NCI-H1436 treated with DMSO at 0.1 percent for 48 hours (cell line): ENCODE data around the gene GALNT13.

Experiments
- DNase-seq: peaks from one replicate; lab custom pipeline; 2025; lab: John Stamatoyannopoulos, UW

GALNT13 gene

DNA sequence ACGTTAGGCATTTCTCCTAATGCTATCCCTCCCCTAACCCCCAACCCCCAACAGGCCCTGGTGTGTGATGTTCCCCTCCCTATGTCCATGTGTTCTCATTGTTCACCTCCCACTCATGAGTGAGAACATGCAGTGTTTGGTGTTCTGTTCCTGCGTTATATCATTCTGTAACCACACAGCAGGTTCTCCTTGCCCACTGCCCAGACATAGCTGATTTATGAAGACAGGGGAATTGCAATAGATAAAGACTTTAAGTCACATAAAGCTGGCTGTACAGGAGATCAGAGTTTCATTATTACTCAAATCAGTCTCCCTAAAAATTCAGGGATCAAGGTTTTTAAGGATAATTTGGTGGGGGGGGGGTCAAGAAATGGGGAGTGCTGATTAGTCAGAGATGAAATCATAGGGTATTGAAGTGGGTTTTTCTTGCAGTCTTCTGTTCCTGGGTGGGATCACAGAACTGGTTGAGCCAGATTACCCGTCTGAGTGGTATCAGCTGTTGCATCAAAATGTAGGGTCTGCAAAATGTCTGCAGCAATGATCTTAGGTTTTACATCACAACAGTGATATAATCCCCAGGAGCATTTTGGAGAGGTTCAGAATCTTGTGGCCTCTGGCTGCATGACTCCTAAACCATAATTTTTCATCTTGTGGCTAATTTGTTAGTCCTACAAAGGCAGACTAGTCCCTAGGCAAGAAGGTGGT lies 434.7 kb downstream of the GALNT13 start:
- no peak for DNase-seq

DNA sequence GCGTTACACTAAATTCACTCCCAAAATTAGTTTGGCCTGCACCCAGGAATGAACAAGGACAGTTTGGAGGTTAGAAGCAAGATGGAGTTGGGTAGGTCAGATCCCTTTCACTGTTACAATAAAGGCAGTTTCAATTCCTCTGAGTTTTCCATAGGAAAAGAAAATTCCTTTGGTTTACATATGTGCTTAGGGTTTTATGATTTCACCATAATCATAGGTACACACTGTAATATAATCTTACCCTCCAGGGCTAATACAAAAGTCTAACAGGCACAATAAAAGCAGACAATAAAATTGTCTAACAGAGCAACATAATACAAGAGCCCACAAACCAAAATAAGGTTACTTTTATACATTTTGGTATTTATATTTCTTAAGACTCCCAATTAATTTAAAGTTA lies 435.3 kb downstream of the GALNT13 start:
- no peak for DNase-seq

DNA sequence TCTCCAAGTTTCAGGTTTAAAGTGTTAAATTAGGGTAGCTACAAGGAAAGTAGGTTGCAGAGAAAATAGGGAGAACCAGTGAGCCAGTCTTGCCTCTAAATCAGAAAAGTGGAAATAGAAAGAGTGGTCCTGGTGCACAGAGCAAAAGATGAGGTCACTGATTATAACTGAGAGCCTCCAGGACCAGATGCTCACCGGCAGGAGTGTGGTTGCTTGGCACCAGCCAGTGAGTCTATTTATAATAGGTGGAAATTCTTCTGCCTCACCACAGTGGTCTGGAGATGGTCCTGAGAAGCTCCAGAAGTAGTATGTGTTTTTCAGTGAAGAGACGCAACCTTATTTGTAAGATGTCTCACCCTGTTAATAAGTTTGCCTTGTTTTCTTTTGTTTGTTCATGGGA lies 452.9 kb downstream of the GALNT13 start:
- no peak for DNase-seq

DNA sequence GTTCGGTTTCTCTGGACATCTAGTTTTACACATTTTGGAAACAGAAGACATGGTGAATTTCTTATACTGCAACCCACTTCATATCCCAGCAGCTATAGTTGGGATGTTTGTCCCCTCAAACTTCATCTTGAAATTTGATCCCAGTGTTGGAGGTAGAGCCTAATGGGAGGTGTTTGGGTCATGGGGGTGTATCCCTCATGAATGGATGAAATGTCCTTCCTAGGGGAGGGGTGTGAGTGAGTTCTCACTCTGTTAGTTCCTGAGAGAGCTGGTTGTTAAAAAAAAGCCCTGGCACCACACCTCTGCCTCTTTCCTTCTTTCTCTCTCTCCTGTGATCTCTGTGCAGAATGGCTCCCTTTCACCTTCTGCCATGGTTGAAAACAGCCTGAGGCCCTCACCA lies 457.8 kb downstream of the GALNT13 start:
- DNase-seq = no peak

DNA sequence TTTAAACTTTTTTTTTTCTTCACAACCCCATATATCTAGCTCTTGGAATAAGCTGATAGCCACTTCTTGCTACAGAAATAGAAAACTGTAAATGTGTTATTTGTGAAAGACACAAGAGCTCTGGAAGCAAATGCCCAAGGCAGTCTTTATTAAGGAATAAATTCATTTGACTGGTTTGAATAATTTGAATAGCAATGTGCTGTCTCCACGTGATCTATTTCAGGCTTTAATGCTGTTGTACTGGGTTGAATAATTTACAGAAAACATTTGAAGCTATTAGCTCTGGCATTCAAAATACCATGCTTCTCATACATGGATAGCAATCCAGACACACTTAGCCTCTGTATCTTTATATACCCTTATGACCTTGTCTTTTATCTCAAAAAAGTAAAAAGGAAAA lies 460.1 kb downstream of the GALNT13 start:
- no peak for DNase-seq

DNA sequence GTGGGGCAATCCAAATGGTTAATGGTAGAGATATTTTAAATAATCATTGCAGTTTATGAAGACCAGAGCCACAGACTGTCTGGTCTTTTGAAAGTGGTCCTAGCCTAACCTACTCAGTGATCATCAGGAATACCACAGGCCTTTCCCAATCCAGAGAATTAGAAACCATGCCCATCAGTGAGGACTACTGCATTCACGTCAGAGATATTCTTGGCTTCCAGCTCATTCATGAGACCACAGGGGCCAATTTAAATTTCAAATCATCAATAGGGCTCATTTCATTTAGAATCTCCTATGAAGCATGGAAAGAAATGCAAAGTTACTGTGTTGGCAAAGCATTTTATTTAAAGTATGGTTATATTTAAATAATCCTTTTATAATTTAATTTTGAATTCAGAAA lies 464.5 kb downstream of the GALNT13 start:
- no peak for DNase-seq

DNA sequence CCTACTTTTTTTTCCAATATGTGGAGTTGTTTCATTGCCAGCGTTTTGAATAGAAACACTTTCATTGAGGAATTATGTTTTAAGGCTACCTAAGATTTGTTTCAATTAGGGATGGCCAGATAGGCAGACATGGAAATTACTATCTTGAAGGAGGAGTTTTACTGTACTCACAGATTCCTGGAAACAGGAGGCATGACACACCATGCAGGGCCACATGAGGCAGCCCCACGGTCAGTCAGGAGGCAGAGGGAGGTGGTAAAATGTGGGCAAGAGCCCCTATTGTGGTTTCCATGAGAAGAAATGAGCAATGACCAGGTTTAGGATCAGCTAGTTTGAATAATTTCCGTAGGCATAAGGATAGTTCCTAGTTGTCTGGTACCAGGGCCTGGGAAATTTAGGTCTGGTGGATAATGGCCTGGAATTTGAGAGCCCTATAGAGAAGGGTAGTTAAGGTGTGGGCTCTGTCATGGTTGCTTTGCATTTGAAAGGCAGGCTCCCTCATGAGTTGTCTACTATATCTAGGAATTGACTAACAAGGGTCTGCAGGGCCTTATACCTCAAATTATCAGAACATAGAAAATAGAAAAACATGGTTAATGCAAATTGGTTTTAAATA lies 466.7 kb downstream of the GALNT13 start:
- DNase-seq = no peak

DNA sequence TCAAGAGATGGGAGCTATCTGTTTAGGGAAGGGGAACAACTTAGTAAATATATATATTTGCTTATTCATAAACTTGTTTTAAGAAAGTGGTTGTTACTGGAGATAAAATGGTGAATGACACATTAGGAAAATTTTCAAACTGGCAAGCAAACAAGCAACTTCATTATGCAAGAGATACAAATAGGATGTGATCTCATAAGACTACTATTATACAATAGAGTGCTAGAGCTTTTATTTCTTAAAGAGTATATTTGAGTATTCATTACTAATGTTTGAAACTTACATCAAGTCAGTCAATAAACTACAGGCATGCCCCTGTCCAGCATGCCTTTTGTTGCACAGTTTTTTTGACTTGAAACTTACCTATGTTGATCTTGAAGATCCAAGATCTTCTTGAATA lies 471.6 kb downstream of the GALNT13 start:
- no peak for DNase-seq

DNA sequence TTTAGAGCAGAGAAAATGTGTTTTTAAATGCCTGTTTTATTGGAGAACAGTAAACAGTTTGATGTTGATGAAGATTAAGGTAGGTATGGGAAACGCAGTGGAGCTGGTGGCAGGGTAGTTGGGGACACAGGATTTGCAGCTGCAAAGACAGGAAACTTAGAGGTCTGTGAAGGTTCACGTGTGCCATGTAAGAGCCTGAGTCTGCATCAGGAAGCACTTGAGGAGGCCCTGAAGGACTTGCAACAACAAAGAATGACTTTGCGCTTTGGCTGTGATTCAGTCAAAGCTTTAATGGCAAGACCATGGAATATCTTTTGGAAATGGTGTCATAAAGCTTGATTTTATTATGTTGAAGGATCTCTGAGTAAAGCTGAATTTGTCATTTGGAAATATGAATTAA lies 479.2 kb downstream of the GALNT13 start:
- DNase-seq = no peak

DNA sequence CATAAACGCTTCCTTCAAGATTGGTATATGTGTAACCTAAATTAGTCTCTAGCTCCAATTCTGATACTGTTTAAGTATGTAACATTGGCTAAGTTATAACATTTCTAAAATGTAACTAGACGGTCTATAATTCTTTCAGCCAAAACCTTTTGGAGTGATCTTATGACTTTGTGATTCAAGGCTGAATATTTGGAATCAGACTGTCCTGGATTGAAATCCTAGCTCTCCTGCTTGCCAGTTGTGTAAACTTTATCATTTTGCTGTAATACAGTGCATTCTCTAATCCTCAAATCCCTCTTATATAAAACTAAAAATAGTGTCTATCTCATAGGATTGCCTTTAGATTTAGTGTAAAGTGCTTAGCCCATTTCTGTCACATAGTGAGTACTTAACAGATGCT lies 489.6 kb downstream of the GALNT13 start:
- no peak for DNase-seq

DNA sequence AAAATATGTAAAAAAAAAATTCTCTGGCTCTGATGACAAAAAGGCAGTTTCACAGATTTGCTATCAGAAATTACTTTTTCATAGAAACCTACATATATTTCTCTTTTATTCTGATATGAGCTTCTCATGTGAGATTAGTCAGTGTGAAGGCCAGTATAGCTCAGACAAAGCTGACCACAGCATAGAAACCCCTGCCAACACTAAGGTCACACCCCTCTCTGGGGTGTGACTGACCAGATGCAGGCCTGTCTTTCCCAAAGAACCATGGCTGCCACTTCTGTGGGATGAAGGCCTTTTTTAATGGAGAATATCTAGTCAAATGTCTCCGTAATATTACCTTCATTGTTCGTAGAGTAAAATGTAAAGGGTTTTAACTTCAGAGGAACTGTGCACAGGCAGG lies 496.4 kb downstream of the GALNT13 start:
- DNase-seq = no peak

DNA sequence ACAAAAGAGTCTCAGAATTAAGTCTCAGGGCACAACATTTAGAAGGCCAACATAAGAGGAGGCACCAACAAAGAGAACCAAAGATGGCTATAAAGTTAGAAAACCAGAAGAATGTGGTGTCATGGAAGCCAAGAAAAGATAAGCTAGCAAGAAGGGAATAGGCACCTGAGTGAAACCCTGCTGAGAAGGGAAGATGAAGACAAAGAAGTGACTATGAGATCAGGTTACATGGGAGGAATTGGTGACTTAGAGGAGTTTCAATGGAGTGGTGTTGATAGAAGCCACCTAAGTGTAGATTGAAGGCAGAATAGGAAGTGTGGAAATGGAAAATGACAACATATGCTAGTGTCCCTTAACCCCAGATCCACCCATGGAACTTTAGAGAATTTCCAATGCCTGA lies 499.2 kb downstream of the GALNT13 start:
- no peak for DNase-seq

DNA sequence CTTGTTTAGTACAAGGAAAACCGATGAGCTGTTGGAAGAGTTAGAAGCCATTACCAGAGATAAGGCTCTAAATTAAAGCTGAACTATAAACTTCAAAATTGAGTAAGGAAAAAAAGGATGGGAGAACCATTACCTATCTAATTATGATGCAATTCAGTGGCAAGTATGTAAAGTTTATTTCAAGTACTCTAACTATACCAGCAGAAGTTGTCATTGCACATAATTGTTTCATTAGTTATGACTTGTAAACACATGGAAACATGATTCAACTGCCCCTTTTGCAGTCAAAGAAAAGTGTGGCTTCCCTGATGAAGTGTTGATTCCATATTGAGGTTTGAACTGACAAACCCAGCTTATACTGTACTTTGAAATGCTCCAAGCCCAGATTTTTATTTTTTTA lies 502.7 kb downstream of the GALNT13 start:
- no peak for DNase-seq

DNA sequence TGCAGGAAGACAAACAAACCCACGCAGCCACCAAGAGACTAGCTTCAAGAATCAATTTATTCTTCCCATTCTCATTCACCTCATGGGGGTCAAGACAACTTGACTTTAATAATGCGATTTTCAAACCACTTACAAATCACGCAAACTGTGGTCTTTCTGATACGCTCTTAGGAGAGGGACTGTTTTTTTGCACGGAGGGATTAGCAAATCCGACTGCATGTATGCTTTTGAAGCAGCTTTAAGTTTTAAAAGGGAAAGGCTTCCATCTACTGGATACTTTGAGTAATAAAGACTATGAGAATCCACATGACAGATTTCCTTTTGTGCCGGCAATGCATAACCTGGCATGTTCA lies 503.8 kb downstream of the GALNT13 start:
- DNase-seq = no peak

DNA sequence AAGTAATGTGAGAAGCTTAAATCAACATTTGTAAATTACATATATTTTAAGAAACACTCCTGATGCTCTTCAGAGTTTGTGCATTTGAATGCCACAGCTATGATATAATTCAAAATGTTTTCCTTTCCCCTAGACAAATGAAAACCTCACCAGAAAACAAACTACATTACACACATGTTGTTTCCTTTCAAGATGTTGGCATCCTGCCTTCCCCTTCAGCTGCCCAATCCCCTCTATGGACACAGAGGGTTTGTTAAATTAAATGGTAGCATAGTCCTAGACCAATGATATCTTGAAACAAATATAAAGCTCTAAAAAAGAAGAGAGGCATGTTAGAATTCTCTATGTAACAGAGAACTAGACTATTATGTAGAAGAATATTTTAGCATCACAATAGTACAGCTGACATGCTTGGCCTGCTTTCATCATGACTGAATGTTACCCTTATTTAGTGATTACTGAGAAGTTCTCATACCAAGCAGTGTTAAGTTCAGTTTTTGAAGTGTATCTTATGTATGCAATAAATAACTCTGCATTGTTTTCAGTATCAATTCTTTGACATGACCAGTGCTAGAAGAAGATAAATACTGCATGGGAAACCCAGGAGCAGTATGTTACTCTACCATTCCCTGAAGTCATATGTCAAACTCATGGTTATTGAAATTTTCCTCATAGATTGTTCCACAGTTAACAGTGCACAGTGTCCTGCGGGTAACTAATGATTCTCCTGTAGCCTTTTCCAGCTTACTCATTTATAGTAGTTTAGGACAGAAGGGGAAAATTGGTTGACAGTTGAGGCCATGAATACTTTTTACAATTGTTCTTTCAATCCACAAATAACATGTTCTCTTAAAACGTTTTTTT lies 510.4 kb downstream of the GALNT13 start:
- DNase-seq = no peak

DNA sequence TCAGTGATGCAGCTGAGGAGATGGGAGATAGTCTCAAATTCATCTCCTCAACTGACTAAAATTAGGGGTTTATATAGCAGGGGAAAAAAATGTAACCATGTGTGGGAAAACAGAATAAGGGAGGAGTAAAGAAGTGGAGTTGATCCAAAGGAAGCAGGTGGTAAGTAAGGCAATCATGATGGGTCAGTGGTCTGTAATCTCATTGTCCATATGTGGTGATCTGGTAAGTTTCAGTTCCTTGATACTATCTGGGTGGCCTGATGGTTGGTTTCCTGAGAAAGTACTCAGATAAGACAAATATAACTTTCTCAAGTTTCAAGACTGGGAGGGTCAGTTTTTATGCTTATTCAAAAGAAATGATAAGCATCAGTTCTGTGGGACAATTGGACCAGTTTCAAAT lies 514.5 kb downstream of the GALNT13 start:
- DNase-seq = no peak

DNA sequence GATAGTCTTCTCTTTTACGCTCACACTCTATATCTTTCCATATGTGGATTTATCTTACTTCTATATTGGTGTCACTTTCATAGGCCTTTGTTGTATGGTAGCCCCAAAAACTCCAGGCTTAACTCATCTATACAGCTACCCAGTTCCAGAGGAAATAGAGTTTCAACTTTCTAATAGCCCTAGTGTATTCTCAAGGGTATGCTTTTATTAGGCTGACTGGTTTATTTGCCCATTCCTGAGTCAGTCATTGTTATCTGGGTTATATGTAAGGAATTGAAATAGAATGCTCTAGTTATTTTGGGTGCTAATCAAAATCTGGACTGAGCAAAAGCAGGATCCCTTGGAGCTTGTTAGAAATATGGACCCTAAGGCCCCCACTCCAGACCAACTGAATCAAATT lies 519.3 kb downstream of the GALNT13 start:
- DNase-seq = no peak

DNA sequence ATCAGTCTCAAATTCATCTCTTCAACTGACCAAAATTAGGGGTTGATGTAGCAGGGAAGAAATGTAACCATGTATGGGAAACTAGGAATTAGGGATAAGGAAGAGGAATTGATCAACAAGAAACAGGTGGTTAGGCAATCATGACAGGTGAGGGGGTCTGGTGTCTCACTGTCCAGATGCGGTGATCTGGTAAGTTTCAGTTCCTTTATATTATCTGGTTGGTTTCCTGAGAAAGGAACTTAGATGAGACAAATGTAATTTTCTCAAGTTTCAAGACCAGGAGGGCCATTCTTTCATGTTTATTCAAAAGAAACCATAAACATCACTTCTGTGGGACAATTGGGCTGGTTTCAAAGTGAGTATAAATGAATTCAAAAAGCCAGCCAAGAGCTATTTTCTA lies 520.5 kb downstream of the GALNT13 start:
- no peak for DNase-seq

DNA sequence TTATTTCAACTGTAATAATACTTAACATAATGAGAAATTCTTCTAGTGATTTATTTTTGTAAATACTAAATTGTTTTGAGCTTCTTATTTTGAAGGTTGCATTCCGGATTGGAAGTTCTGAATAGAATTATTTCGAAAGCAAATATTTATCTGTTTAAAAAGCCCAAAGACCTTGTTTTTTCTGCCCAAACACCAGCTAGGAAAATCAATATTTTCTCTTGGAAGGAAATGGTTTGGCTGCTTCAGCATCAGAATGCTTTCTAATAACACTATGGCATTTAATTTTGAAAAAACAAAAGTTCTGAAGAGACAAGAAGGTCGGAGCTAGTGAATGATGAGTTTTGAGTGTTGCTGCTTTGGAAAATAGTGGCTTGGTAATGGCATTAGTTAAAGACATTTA lies 522.9 kb downstream of the GALNT13 start:
- DNase-seq = no peak

DNA sequence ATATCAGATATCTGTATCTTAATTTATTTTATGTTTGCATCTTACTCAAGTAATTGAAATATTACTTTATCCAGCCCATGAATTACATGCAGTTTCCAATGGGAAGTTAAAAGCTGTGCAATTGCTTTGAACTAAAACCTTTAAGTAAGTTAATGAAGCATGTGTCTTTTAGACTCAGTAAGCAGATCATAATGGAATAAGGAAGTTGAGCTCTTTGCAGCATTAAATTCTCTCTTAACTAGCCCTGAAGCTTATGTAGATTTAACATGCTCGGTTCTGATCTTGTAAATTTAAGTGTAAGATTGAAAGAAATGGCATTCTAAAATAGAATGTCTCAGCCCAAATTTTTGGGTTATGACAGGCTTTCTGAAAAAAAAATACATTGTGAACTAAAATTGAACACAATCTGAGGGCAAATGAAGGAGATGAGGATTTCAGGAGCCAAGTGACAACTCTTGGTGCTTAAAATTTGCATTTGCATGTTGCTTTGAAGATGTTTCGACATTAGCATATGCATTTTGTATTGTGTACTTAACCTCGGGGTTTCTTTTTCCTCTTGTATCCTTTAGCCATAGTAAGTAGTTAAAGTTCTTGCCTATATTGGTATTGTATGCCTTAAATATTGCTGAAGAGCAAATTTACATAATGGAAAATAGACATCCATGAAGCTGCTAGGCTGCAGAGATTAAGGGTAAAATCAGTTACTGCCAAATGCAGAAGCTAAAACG lies 529.0 kb downstream of the GALNT13 start:
- DNase-seq = no peak

DNA sequence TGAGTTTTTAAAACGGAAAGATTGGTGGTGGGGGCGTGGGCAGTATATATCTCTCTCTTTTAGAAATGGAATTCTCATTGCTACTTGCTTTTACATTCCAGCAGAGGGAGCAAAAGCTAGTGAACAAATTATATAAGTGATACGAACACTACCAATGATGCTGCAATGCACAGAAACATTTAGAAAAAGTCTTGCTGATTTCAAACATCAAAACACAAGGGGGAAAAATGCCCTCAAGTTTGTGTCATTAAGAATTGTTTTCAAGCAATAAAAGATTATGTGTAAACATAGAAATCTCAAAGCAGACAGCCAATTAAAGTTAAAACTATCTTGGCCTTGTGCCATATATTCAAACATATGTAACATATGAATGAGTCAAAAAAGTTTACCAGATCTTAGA lies 530.5 kb downstream of the GALNT13 start:
- no peak for DNase-seq

DNA sequence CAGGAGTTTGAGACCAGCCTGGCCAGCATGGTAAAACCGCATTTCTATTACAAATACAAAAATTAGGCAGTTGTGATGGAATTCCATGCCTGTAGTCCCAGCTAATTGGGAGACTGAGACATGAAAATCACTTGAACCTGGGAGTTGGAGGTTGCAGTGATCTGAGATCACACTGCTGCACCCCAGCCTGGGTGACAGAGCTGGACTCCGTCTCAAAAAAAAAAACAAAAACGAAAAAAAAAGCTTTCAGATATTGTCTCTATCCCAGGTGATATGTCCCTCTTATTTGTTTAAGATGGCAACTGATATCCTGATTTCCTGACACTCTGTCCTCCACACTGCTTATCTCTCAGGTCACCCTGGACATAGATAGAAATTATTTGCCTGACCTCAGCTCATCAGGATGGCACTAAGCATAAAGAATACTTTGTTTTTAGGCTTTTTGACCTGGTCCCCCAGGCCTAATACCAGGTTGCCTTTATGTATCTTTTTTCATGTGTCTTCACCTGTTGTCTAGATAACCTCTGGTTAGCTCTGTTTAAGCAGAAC lies 531.6 kb downstream of the GALNT13 start:
- no peak for DNase-seq
